Activated gamma-delta T cell treated with anti-CD3 and anti-CD28 coated beads, Interleukin-2, amount 50 U/mL, for 16 hours (primary cell): ENCODE measurements around the gene PYGL.
A peak's percentile ranks its signal among the peaks of the same experiment; 100 is the strongest.

Experiments used
- DNase-seq: peaks from one replicate; pipeline ENCODE4 v3.0.0-alpha.2; 2020; ENCODE audit warnings: low read depth

The PYGL gene

GRCh38 chr14:50871914-50872732 lies 72.2 kb downstream of the PYGL start, which contains the start of gene ABHD12B:
ABHD12B (plus strand) TSS chr14:50872053; CDS start chr14:50872175, 122 bp downstream.
- no peak for DNase-seq

- no peak for DNase-seq
Observed at GRCh38 chr14:50871228-50871627, 73.1 kb downstream of the PYGL start.

- DNase-seq: no peak
Observed at GRCh38 chr14:50865391-50866076, 78.7 kb downstream of the PYGL start.

- DNase-seq: no peak
Observed at GRCh38 chr14:50864946-50865345, 79.3 kb downstream of the PYGL start.

GRCh38 chr14:50864237-50864636 lies 80.0 kb downstream of the PYGL start:
- no peak for DNase-seq

- DNase-seq: no peak
Observed at GRCh38 chr14:50862036-50862570, 82.2 kb downstream of the PYGL start.

GRCh38 chr14:50860478-50861086 lies 83.7 kb downstream of the PYGL start:
- DNase-seq: peak; percentile 86

- DNase-seq: no peak
Observed at GRCh38 chr14:50859296-50859624, 85.0 kb downstream of the PYGL start.

GRCh38 chr14:50856660-50857059 lies 87.6 kb downstream of the PYGL start:
- DNase-seq: no peak

- no peak for DNase-seq
Observed at GRCh38 chr14:50855558-50855957, 88.7 kb downstream of the PYGL start.
